ENCODE results near the gene PRR5. TPM values are rescaled to one million over a fixed set of nuclear protein-coding genes. Genes with fewer than 3 reads are reported as not detected.

PRR5 gene
- total and polyA plus RNA-seq, 2 experiments from 2014 or later: 15.3 to 31.4 TPM

GRCh38 chr22:44760476-44760875 is 58.5 kb downstream of the PRR5 start:
- peaks cover 44% of the 10 kb centered on the region for H3K4me1 Mint-ChIP-seq
- H3K4me3 Mint-ChIP-seq: no peak overlapping the region
- no peak overlapping the region for H3K4me3 ChIP-seq
- H3K36me3 ChIP-seq (ENCODE audit: insufficient read depth): no peaks in the 10 kb centered on the region
- no peaks in the 10 kb centered on the region for H3F3A ChIP-seq (replicated peaks; ENCODE audit: low read depth)
- peaks cover 7% of the 10 kb centered on the region for H3K9me3 Mint-ChIP-seq
- TF ChIP-seq ZNF331 (CRISPR knock-in tag; IDR thresholded peaks at IDR 0.05; ENCODE audit: low read depth): no peak
- H3K79me2 ChIP-seq (replicated peaks; ENCODE audit: insufficient read depth): peaks cover 96% of the 10 kb centered on the region
- peaks cover 38% of the 10 kb centered on the region for H3K36me3 Mint-ChIP-seq (ENCODE audit: low read depth)
- H3K9me2 ChIP-seq (ENCODE audit: insufficient read depth): no peaks in the 10 kb centered on the region
- peaks cover 8% of the 10 kb centered on the region for H3K4me1 ChIP-seq (ENCODE audit: insufficient read depth)
- H3K27me3 ChIP-seq (ENCODE audit: insufficient read depth): no peaks in the 10 kb centered on the region
- DNase-seq (ENCODE audit: low spot score) (no peak), ATAC-seq (no peak)
- no peak overlapping the region for H3K4me2 ChIP-seq
- no peak overlapping the region for H3K27ac ChIP-seq (ENCODE audit: low read depth)
- no peak overlapping the region for H2AFZ ChIP-seq
- no peak overlapping the region for H3K27ac Mint-ChIP-seq
- peaks cover 10% of the 10 kb centered on the region for H3K27me3 Mint-ChIP-seq (ENCODE audit: insufficient read depth, low read depth, poor library complexity)
- peaks cover 10% of the 10 kb centered on the region for H4K20me1 ChIP-seq (replicated peaks; ENCODE audit: insufficient read depth)

DNA sequence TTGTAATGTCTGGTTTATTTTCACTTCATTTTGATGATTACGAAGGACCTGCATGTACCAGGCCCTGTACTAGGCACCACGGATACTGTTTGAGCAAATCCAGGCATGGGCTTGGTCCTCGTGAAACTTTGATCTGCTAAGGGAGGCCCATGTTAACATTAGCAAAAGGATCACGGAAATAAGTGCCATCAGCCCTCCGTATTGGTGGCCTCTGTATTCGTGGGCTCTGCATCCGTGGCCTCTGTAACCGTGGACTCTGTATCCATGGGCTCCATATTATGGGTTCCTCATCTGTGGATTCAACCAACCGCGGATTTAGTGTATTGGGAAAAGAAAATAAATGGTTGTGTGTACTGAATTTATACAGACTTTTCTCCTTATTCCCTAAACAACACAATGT is 59.0 kb downstream of the PRR5 start:
- H3K79me2 ChIP-seq (replicated peaks; ENCODE audit: insufficient read depth): peaks cover 96% of the 10 kb centered on the region
- H3K36me3 ChIP-seq (ENCODE audit: insufficient read depth): no peaks in the 10 kb centered on the region
- no peak overlapping the region for H3K4me3 ChIP-seq
- Mint-ChIP-seq H3K4me3 (no peak overlapping the region), H3K27ac (no peak overlapping the region), H3K9me3 (peaks cover 7% of the 10 kb centered on the region), H3K36me3 (ENCODE audit: low read depth) (peaks cover 36% of the 10 kb centered on the region), H3K27me3 (ENCODE audit: insufficient read depth, low read depth, poor library complexity) (peaks cover 8% of the 10 kb centered on the region), H3K4me1 (peaks cover 39% of the 10 kb centered on the region)
- no peak overlapping the region for H3K27ac ChIP-seq (ENCODE audit: low read depth)
- no peak for ATAC-seq
- H3K9me2 ChIP-seq (ENCODE audit: insufficient read depth): no peaks in the 10 kb centered on the region
- H3K4me2 ChIP-seq: no peak overlapping the region
- peaks cover 10% of the 10 kb centered on the region for H4K20me1 ChIP-seq (replicated peaks; ENCODE audit: insufficient read depth)
- no peaks in the 10 kb centered on the region for H3K27me3 ChIP-seq (ENCODE audit: insufficient read depth)
- H3K4me1 ChIP-seq (ENCODE audit: insufficient read depth): peaks cover 2% of the 10 kb centered on the region
- H3F3A ChIP-seq (replicated peaks; ENCODE audit: low read depth): no peaks in the 10 kb centered on the region
- H2AFZ ChIP-seq: no peak overlapping the region
- DNase-seq (ENCODE audit: low spot score): no peak
- TF ChIP-seq ETS1 (IDR thresholded peaks at IDR 0.05): no peak
- no peak for TF ChIP-seq STAT1 (IDR thresholded peaks at IDR 0.05; ENCODE audit: unreplicated experiment)
- TF ChIP-seq NANOG (IDR thresholded peaks at IDR 0.05; ENCODE audit: borderline replicate concordance): no peak
- TF ChIP-seq JUNB (IDR thresholded peaks at IDR 0.05; ENCODE audit: unreplicated experiment): no peak
- TF ChIP-seq EZH2phosphoT487 (IDR thresholded peaks at IDR 0.05; ENCODE audit: unreplicated experiment): no peak
- TF ChIP-seq ZNF114 (CRISPR knock-in tag; IDR thresholded peaks at IDR 0.05): no peak
- no peak for TF ChIP-seq EZH2 (IDR thresholded peaks at IDR 0.05; ENCODE audit: low read depth, unreplicated experiment)
- no peak for TF ChIP-seq POLR2AphosphoS5 (IDR thresholded peaks at IDR 0.05; ENCODE audit: low read depth)
- TF ChIP-seq, protein P1, sequence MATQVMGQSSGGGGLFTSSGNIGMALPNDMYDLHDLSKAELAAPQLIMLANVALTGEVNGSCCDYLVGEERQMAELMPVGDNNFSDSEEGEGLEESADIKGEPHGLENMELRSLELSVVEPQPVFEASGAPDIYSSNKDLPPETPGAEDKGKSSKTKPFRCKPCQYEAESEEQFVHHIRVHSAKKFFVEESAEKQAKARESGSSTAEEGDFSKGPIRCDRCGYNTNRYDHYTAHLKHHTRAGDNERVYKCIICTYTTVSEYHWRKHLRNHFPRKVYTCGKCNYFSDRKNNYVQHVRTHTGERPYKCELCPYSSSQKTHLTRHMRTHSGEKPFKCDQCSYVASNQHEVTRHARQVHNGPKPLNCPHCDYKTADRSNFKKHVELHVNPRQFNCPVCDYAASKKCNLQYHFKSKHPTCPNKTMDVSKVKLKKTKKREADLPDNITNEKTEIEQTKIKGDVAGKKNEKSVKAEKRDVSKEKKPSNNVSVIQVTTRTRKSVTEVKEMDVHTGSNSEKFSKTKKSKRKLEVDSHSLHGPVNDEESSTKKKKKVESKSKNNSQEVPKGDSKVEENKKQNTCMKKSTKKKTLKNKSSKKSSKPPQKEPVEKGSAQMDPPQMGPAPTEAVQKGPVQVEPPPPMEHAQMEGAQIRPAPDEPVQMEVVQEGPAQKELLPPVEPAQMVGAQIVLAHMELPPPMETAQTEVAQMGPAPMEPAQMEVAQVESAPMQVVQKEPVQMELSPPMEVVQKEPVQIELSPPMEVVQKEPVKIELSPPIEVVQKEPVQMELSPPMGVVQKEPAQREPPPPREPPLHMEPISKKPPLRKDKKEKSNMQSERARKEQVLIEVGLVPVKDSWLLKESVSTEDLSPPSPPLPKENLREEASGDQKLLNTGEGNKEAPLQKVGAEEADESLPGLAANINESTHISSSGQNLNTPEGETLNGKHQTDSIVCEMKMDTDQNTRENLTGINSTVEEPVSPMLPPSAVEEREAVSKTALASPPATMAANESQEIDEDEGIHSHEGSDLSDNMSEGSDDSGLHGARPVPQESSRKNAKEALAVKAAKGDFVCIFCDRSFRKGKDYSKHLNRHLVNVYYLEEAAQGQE (IDR thresholded peaks at IDR 0.05; ENCODE audit: unreplicated experiment): no peak
- TF ChIP-seq ZNF331 (CRISPR knock-in tag; IDR thresholded peaks at IDR 0.05; ENCODE audit: low read depth): no peak
- TF ChIP-seq, protein P2, sequence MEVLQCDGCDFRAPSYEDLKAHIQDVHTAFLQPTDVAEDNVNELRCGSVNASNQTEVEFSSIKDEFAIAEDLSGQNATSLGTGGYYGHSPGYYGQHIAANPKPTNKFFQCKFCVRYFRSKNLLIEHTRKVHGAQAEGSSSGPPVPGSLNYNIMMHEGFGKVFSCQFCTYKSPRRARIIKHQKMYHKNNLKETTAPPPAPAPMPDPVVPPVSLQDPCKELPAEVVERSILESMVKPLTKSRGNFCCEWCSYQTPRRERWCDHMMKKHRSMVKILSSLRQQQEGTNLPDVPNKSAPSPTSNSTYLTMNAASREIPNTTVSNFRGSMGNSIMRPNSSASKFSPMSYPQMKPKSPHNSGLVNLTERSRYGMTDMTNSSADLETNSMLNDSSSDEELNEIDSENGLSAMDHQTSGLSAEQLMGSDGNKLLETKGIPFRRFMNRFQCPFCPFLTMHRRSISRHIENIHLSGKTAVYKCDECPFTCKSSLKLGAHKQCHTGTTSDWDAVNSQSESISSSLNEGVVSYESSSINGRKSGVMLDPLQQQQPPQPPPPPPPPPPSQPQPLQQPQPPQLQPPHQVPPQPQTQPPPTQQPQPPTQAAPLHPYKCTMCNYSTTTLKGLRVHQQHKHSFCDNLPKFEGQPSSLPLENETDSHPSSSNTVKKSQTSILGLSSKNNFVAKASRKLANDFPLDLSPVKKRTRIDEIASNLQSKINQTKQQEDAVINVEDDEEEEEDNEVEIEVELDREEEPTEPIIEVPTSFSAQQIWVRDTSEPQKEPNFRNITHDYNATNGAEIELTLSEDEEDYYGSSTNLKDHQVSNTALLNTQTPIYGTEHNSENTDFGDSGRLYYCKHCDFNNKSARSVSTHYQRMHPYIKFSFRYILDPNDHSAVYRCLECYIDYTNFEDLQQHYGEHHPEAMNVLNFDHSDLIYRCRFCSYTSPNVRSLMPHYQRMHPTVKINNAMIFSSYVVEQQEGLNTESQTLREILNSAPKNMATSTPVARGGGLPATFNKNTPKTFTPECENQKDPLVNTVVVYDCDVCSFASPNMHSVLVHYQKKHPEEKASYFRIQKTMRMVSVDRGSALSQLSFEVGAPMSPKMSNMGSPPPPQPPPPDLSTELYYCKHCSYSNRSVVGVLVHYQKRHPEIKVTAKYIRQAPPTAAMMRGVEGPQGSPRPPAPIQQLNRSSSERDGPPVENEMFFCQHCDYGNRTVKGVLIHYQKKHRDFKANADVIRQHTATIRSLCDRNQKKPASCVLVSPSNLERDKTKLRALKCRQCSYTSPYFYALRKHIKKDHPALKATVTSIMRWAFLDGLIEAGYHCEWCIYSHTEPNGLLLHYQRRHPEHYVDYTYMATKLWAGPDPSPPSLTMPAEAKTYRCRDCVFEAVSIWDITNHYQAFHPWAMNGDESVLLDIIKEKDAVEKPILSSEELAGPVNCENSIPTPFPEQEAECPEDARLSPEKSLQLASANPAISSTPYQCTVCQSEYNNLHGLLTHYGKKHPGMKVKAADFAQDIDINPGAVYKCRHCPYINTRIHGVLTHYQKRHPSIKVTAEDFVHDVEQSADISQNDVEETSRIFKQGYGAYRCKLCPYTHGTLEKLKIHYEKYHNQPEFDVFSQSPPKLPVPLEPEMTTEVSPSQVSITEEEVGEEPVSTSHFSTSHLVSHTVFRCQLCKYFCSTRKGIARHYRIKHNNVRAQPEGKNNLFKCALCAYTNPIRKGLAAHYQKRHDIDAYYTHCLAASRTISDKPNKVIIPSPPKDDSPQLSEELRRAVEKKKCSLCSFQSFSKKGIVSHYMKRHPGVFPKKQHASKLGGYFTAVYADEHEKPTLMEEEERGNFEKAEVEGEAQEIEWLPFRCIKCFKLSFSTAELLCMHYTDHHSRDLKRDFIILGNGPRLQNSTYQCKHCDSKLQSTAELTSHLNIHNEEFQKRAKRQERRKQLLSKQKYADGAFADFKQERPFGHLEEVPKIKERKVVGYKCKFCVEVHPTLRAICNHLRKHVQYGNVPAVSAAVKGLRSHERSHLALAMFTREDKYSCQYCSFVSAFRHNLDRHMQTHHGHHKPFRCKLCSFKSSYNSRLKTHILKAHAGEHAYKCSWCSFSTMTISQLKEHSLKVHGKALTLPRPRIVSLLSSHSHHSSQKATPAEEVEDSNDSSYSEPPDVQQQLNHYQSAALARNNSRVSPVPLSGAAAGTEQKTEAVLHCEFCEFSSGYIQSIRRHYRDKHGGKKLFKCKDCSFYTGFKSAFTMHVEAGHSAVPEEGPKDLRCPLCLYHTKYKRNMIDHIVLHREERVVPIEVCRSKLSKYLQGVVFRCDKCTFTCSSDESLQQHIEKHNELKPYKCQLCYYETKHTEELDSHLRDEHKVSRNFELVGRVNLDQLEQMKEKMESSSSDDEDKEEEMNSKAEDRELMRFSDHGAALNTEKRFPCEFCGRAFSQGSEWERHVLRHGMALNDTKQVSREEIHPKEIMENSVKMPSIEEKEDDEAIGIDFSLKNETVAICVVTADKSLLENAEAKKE (CRISPR knock-in tag; IDR thresholded peaks at IDR 0.05): no peak
- TF ChIP-seq CREB1 (CRISPR knock-in tag; IDR thresholded peaks at IDR 0.05; ENCODE audit: low read depth): no peak

Data from GM23338 (cell line).